GM19468 (cell line): ENCODE results near the gene GTPBP8.

ENCODE experiments used
- ATAC-seq: cut with Tn5 transposase; IDR thresholded peaks from one replicate; pipeline ENCODE4 v1.9.1; 2021; ENCODE audit warnings: mild to moderate bottlenecking, moderate library complexity, moderate number of reproducible peaks; ENCODE audit not compliant: unreplicated experiment; ENCODE audit errors: extremely low read depth

Gene GTPBP8

GRCh38 chr3:112990672-112991602 lies at the start of gene GTPBP8:
Gene GTPBP8, plus strand, starts transcription at chr3:112990984. Its CDS starts 16 bp downstream, at chr3:112991000.
- ATAC-seq = peak; percentile 79

DNA sequence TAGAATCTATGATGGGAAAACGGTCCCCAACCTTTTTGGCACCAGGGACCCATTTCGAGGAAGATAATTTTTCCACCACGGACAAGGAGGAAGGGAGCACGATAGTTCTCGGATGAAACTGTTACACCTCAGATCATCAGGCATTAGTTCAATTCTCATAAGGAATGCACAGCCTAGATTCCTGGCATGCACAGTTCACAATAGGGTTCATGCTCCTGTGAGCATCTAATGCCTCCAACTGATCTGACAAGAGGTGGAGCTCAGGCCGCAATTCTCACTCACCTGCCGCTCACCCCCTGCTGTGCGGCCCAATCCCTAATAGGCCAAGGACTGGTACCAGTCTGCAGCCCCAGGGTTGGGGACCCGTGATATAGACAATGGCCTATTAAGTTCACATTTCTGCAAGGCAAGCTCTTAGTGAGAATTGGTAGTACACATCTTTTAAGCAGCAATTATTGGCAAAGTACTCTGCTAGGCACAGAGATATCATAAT lies 42.4 kb upstream of the GTPBP8 start:
- ATAC-seq = no peak

DNA sequence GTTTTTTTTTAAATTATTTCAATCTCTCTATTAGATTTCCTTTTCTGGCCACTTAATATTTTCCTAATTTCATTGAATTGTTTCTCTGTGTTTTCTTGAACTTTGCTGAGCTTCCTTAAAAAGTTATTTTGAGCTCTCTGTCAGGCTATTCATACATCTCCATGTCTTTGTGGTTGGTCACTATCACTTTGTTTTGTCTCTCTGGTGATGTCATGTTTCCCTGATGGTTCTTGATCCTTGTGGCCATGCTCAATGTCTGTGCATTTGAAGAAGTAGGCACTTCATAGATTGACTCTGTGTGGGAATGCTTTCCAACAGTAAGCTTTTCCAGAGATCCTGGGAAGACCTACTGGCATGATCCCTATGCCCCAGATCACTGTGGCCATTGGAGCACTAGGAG lies 34.4 kb upstream of the GTPBP8 start:
- no peak for ATAC-seq

DNA sequence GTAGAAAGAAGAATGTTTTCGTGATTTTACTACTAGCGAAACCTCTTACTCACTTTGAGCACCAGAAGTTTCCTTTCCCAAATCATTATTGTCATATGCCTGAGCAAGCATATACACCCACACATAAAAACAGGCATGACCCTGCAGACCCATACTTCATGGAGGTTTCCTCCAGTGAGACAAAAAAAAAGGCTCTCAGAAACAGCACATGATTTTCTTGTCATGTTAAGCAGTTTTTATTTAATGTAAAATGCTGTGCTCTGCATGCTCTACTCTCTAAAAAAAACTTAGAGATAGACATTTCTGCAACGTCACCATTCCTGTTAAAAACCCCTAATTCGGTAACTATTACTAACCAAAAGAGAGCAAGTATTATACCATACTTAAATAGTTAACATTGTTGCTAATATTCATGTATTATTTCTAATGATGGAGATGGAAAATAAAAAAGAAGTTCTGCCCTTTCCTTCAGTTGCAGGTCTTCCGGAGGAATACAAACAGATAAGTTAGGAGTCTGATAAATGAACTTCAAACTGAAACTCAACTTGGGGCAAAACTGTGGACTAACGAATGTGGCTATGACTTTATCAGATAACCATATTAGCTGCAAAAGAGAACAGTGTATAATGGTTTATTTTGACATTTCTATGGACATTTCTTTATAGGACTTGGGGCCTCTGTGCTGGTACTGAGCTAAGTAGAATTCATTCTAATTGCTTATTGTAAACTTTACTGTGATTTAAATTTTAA lies 31.8 kb upstream of the GTPBP8 start:
- ATAC-seq = no peak

GRCh38 chr3:112963683-112964082 lies 27.1 kb upstream of the GTPBP8 start:
- no peak for ATAC-seq

GRCh38 chr3:112965656-112966055 lies 25.1 kb upstream of the GTPBP8 start:
- no peak for ATAC-seq

DNA sequence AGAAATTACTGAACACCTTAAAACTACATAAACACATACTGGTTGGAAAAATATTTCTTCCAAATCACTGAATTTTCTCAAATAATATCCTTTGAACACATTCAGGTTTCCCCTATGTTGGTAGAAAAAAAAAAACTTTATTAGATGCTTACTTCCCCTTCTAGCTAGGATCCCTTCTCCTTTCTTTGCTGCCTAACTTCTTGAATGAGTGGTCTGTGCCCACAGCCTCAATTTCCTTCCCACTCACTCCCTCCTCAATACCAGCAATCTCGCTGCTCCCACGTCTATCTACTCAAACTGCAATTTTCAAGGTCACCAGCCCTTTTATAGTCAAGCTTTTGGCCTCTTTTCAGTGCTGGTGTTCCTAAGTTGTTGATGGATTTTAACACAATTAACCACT lies 24.2 kb upstream of the GTPBP8 start:
- no peak for ATAC-seq

DNA sequence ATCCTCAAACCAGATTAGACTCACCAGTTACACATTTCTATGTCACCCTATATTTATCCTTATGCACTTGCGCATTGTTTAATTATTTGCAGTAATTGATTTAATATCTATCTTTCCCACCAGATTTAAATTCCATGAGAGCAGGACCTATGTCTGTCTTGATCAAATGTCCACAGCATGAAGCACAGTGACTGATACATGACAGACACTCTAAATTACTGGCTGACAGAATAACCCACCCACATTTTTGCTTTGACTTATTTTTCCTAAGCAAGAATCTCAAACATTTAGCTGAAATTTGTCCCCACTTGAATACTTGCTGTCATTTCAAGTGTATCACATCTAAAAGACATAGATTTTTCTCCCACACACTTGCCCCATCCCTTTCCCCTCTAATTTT lies 23.4 kb upstream of the GTPBP8 start:
- no peak for ATAC-seq

DNA sequence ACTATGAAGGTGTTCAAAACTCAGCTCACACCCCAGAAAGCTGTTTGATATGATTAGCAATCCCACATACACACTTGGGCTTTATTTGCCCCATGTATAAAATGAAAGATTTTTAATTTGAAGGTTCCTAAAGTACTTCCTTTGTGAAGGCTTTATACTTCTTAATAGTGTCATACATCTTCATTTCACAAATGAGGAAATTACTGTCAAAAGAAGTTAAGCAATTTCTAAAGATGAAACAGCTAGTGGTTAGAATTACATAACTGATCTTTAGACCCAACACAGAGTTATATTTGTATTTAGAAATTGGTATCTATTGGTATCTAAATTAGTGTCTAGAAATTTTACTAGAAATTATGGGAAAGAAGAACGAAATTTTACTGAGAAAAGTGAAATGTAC lies 23.0 kb upstream of the GTPBP8 start:
- no peak for ATAC-seq

DNA sequence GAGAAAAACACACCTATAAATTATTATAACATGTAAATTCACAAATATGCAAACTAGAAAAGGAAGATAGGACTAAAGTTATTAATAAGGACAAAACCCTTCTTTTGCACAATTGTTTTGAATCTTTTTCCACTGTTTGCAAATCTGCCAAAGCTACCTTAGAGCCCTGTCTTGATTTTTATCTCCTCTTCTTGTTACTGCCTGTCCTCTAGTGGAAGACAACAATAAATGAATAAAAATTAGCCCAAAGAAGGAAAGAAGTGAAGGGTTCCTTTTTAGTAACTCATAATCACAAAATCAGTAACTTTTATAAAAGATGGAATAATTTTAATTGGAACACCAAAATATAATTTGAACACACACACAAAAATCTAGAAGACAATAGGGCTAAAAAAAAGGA lies 18.6 kb upstream of the GTPBP8 start:
- no peak for ATAC-seq

- peak; percentile 47 for ATAC-seq
These were observed 17.2 kb upstream of the GTPBP8 start for GRCh38 chr3:112973325-112974177.

DNA sequence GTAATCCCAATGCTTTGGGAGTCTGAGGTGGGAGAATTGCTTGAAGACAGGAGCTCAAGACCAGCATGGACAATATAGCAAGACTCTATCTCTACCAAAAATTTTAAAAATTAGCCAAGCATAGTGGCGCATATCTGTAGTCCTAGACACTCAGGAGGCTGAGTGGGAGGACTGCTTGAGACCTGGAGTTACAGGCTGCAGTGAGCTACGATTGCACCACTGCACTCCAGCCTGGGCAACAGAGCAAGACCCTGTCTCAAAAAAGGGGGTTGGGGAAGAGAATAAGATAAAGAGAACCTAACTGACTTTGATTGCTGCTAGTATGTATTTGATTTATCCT lies 16.6 kb upstream of the GTPBP8 start:
- ATAC-seq = no peak

- ATAC-seq = no peak
These were observed 15.9 kb upstream of the GTPBP8 start, which contains the start of gene CD200R1 for GRCh38 chr3:112974894-112975293. Gene CD200R1, minus strand, starts transcription at chr3:112975103. Its CDS starts 246 bp downstream, at chr3:112974857.

GRCh38 chr3:112976001-112976400 lies 14.8 kb upstream of the GTPBP8 start:
- ATAC-seq = no peak

DNA sequence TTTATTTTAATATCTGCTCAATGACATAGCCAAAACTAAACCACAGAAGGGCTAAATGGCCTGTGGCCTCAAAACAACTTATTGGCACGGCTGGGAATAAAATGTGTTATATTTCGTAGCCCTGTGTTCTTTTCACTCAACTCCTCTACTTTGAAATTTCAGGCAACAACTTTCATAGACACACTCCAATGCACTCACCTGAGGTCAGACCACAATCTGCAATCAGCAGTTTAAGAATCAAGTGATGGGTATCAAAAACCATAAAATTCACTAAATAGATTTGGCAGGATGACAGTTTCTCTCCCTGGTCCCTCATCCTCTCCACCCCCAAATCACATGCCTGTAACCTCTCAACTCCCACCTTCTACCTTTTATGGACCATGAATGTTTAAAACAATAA lies 13.8 kb upstream of the GTPBP8 start:
- ATAC-seq = no peak

GRCh38 chr3:112979244-112979832 lies 11.4 kb upstream of the GTPBP8 start:
- no peak for ATAC-seq

- no peak for ATAC-seq
These were observed 10.7 kb upstream of the GTPBP8 start for GRCh38 chr3:112980080-112980479.

DNA sequence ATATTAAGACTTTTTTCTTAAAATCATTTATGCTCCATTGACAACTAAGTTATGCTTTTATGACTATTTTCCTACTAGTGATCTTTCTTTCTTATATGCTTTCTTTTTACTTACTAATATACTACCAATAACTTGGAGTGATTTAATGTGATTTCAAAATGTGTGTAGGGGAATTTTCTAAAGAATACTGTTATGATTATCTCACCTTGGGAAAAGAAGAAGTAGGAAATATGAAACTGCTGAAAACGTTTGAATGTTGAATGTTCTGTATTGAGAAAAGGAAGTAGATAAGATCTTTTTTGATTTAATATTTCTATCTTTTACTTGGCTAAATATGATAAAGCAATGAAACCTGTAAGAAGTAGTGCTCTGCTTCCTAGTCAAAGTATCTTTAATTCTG lies 8.1 kb upstream of the GTPBP8 start:
- no peak for ATAC-seq

- ATAC-seq = no peak
These were observed 6.3 kb upstream of the GTPBP8 start for GRCh38 chr3:112984485-112984884.
